Measurements from ENCODE around the gene IRF6.

Gene IRF6

DNA sequence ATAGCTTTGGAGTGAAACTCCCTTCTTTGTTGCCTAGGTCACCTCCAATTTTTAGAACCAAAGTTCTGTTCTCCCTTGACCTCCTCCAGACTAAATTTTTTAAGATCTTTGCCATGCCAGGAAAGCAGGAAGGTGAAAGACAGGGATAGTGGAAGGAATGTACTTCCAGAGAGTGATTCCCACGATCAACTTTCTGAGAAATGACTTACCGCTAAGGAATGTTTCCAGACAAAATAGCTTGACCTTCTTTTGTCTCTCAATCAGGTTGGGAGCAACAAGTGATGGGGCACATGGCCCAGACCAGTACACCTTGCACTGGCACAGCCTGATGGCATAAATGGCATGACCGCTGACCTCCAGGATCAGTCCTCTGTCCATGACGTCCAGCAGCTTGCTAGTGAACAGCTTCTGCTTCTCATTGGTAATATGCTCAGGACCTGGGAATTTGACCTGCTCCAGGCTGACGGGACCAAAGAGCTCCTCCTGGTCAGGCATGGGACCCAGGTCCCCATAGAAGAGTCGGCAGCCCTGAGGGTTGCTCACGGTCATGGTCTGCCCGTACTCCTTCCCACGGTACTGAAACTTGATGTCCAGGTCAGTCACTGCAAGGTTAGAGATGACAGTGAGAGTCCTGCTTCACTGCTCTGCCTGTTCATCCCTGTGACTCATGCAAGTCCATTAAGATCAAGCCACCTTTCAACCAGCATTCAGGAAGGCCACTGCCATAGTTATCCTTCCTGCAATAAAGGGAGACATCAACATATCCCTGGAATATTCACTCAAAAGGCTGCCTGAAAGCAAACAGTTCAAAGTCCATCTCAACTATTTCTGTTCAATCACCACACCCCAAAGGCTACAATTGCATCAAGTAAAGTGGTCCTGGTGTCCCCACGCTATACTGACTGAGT is 15.4 kb downstream of the IRF6 start:
- DNase-seq (ENCODE audit: low read depth) = no peak
- H3K4me3 ChIP-seq (ENCODE audit: low read depth, low read length) = no peak overlapping the region
- TF ChIP-seq, protein P1, sequence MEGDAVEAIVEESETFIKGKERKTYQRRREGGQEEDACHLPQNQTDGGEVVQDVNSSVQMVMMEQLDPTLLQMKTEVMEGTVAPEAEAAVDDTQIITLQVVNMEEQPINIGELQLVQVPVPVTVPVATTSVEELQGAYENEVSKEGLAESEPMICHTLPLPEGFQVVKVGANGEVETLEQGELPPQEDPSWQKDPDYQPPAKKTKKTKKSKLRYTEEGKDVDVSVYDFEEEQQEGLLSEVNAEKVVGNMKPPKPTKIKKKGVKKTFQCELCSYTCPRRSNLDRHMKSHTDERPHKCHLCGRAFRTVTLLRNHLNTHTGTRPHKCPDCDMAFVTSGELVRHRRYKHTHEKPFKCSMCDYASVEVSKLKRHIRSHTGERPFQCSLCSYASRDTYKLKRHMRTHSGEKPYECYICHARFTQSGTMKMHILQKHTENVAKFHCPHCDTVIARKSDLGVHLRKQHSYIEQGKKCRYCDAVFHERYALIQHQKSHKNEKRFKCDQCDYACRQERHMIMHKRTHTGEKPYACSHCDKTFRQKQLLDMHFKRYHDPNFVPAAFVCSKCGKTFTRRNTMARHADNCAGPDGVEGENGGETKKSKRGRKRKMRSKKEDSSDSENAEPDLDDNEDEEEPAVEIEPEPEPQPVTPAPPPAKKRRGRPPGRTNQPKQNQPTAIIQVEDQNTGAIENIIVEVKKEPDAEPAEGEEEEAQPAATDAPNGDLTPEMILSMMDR (IDR thresholded peaks at IDR 0.05; ENCODE audit: insufficient read depth, low read depth, low read length, missing control alignments) = no peak

DNA sequence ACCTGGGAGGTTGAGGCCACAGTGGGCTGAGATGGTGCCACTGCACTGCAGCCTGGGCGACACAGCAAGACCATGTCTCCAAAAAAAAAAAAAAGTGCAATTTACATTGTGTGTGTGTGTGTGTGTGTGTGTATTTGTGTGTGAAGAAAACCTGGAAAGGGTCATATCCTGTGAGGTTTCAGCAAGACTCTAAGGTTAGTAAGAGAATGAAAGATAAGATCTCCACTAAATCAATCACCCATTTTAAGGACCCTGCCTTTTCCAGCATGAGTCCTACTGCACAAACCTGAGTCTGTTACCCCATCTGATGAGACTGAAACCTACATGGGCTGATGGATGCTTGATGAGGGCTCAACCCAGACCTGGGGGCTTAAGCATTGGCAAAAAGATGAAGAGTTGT is 16.7 kb downstream of the IRF6 start:
- TF ChIP-seq, protein P1 (IDR thresholded peaks at IDR 0.05; ENCODE audit: insufficient read depth, low read depth, low read length, missing control alignments) = no peak
- DNase-seq (ENCODE audit: low read depth) = no peak
- no peak overlapping the region for H3K4me3 ChIP-seq (ENCODE audit: low read depth, low read length)

DNA sequence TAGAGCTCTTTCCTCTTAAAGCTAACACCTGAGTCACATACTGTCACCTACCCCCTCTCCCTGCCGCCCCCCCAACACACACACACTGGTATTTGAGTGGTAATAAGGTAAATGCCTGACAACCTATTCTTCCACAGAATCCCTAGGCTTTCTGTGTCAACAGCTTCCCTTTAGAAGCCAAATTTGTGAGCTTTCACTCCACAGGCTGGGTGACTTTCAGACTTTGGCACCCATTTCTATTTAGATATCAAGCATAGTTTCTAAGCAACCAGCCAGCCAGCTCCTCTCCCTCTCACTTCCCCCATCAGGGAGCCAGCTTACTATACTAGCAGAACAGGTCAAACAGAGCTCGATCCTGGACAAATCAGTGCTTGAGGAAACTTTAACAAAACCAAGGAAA is 18.4 kb downstream of the IRF6 start:
- TF ChIP-seq, protein P1 (IDR thresholded peaks at IDR 0.05; ENCODE audit: insufficient read depth, low read depth, low read length, missing control alignments) = no peak
- H3K4me3 ChIP-seq (ENCODE audit: low read depth, low read length) = no peak overlapping the region
- DNase-seq (ENCODE audit: low read depth) = no peak

DNA sequence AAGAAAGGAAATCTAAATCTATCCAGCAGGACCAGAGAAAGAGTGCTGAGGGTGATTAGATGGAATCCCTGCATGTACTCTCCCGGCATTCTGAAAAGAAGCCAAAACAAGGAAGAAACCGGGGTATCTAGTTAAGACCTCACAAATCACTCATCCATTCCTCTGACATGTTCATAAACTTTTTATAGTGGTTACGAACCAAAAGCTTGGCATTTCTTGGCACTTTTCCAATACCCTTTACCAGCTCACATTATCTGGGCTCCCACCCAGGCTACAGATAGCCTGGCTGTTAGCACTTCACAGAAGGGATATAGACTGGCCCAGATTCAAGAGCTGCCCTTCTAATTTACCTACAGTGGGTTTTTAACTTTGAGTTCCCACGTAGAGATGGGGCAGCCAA is 19.8 kb downstream of the IRF6 start:
- DNase-seq (ENCODE audit: low read depth) = no peak
- TF ChIP-seq, protein P1 (IDR thresholded peaks at IDR 0.05; ENCODE audit: insufficient read depth, low read depth, low read length, missing control alignments) = no peak

DNA sequence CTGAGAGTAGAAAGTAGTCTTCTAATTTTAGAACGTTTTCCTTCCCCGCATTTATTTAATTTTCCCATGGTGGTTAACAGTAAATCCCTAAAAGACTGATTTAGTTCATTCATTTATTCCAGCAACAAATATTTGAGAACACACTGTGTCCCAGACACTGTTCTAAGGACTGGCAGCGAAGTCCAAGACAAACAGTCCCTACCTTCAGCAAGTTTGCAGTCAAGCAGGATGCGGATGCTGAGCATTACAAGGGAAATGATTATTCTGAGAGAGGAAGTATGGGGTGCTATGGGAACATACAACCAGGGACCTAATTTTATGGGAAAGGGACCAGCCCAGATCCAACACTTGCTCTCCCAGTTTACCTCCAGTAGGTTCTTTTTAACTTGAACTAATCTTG is 20.4 kb downstream of the IRF6 start:
- TF ChIP-seq, protein P1 (IDR thresholded peaks at IDR 0.05; ENCODE audit: insufficient read depth, low read depth, low read length, missing control alignments) = no peak
- H3K4me3 ChIP-seq (ENCODE audit: low read depth, low read length) = no peak overlapping the region
- DNase-seq (ENCODE audit: low read depth) = no peak

More for the DNA sequence above, 19.8 kb downstream of the IRF6 start:
- no peak overlapping the region for H3K4me3 ChIP-seq (ENCODE audit: low read depth, low read length)

DNA sequence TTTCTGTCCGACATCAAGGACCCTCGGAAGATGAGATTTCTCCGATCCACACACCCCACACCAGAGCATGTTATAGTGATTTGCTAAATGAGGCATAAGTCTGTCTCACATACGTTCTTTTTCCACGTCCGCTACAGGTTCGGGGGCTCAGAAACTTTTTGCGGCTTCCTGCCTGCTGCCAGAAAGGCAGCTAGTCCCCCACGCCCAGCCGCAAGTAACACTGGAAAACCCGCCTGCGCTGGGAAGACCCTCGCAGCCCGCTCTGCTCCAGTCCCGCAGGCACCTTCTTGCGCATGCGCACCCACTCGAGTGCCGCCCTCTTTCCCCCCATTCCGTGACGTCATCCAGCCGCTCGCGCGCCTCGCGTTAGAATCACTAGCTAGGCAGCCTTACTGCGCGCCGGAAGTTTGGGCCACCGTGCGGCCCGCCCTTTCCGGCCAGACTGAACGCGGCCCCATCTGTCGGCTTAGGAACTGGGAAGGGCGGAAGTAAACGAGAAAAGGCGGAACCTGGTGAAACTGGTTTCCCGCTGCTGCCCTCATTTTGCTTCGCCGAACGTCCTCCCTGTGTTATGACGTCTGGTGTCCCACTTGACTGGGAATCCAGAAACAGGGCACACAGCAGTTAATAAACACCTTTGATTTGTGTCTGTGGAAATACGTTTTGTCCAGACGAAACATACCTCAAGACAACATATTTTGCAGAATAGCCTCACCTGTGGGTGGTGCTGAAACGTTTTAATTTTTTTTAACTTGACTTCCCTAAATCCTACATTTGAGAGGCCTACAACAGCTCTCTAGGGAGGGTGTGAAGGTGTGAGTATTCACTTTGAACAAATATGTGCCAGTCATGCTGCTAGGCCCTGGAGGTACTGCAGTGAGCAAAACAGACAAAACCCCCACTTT is 21.4 kb downstream of the IRF6 start, which contains the start of gene C1orf74:
Gene C1orf74 (minus strand): TSS at position 295 of the 905 bp plus-strand sequence. CDS start 925 bp downstream, outside the sequence.
- DNase-seq (ENCODE audit: low read depth) = peak; percentile 98
- TF ChIP-seq, protein P1 (IDR thresholded peaks at IDR 0.05; ENCODE audit: insufficient read depth, low read depth, low read length, missing control alignments) = no peak
- peak within 1 kb of the TSS; percentile 95 for H3K4me3 ChIP-seq (ENCODE audit: low read depth, low read length)
